HG03558 (cell line): ENCODE measurements around the gene MBNL1.
A peak's percentile ranks its signal among the peaks of the same experiment; 100 is the strongest.

Experiments used
- ATAC-seq: cut with Tn5 transposase; IDR thresholded peaks from one replicate; pipeline ENCODE4 v1.9.1; 2021; ENCODE audit warnings: moderate number of reproducible peaks; ENCODE audit not compliant: unreplicated experiment; ENCODE audit errors: extremely low read depth

The MBNL1 gene

GRCh38 chr3:152270937-152271336 lies 2.2 kb downstream of the MBNL1 start:
- no peak for ATAC-seq

- ATAC-seq, result no peak
Measured at GRCh38 chr3:152271501-152272236, 2.9 kb downstream of the MBNL1 start.

- no peak for ATAC-seq
Measured at GRCh38 chr3:152272771-152273242, 4.1 kb downstream of the MBNL1 start.

GRCh38 chr3:152276681-152277080 lies 8.0 kb downstream of the MBNL1 start:
- ATAC-seq, result no peak

GRCh38 chr3:152277198-152277597 lies 8.5 kb downstream of the MBNL1 start:
- no peak for ATAC-seq

- no peak for ATAC-seq
Measured at GRCh38 chr3:152278756-152279427, 10.2 kb downstream of the MBNL1 start.

- ATAC-seq, result no peak
Measured at GRCh38 chr3:152279479-152279878, 10.8 kb downstream of the MBNL1 start.

GRCh38 chr3:152280539-152280938 lies 11.8 kb downstream of the MBNL1 start:
- no peak for ATAC-seq

GRCh38 chr3:152281133-152281713 lies 12.5 kb downstream of the MBNL1 start:
- ATAC-seq, result peak; percentile 72

GRCh38 chr3:152282813-152283212 lies 14.1 kb downstream of the MBNL1 start:
- no peak for ATAC-seq

- no peak for ATAC-seq
Measured at GRCh38 chr3:152283492-152284381, 15.0 kb downstream of the MBNL1 start.

- ATAC-seq, result no peak
Measured at GRCh38 chr3:152284906-152285305, 16.2 kb downstream of the MBNL1 start.

- ATAC-seq, result no peak
Measured at GRCh38 chr3:152285509-152285908, 16.8 kb downstream of the MBNL1 start.

- no peak for ATAC-seq
Measured at GRCh38 chr3:152287898-152288576, 19.3 kb downstream of the MBNL1 start.

GRCh38 chr3:152288681-152289080 lies 20.0 kb downstream of the MBNL1 start:
- no peak for ATAC-seq

- no peak for ATAC-seq
Measured at GRCh38 chr3:152289708-152290107, 21.0 kb downstream of the MBNL1 start.

GRCh38 chr3:152290374-152290773 lies 21.6 kb downstream of the MBNL1 start:
- ATAC-seq, result no peak

- no peak for ATAC-seq
Measured at GRCh38 chr3:152291238-152291637, 22.5 kb downstream of the MBNL1 start.

GRCh38 chr3:152291649-152292066 lies 22.9 kb downstream of the MBNL1 start:
- no peak for ATAC-seq

GRCh38 chr3:152292366-152292765 lies 23.6 kb downstream of the MBNL1 start:
- ATAC-seq, result no peak
